ENCODE results near the gene GOLGB1.

The GOLGB1 gene

DNA sequence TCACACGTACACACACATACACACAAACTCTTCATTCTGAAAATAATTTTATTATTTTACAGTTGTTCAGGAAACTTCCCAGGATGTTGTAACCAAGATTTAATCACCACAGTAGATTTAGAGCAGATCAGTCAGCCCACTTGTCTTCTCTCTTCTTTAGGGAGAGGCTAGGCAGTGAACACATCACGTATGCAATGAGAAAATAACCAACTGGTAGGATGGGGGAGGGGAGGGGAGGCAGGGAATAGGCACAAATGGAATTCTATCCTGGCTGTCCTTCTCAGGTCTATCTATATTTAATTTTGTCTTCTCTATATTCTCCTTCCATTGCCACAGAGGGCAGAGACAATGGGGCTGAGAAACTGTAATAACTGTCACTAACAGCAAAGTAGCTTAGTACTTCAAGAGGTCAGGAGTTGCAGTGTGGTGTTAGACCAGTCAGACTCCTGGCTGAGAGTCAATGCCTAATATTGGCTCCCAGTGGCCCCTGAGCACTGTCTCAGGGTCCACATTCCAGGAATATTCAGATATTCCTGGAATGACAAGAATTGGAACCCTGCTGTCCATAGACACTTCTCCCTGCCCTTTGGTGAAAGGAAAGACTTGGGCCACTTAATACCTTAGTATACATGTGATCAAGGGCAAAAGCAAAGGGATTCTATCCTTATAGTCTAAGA lies 86.2 kb downstream of the GOLGB1 start (continued):
- TF ChIP-seq, protein P1, sequence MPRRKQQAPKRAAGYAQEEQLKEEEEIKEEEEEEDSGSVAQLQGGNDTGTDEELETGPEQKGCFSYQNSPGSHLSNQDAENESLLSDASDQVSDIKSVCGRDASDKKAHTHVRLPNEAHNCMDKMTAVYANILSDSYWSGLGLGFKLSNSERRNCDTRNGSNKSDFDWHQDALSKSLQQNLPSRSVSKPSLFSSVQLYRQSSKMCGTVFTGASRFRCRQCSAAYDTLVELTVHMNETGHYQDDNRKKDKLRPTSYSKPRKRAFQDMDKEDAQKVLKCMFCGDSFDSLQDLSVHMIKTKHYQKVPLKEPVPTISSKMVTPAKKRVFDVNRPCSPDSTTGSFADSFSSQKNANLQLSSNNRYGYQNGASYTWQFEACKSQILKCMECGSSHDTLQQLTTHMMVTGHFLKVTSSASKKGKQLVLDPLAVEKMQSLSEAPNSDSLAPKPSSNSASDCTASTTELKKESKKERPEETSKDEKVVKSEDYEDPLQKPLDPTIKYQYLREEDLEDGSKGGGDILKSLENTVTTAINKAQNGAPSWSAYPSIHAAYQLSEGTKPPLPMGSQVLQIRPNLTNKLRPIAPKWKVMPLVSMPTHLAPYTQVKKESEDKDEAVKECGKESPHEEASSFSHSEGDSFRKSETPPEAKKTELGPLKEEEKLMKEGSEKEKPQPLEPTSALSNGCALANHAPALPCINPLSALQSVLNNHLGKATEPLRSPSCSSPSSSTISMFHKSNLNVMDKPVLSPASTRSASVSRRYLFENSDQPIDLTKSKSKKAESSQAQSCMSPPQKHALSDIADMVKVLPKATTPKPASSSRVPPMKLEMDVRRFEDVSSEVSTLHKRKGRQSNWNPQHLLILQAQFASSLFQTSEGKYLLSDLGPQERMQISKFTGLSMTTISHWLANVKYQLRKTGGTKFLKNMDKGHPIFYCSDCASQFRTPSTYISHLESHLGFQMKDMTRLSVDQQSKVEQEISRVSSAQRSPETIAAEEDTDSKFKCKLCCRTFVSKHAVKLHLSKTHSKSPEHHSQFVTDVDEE (CRISPR knock-in tag; IDR thresholded peaks at IDR 0.05) = no peak
- no peak for TF ChIP-seq TOX (CRISPR knock-in tag; IDR thresholded peaks at IDR 0.05; ENCODE audit: borderline replicate concordance)

DNA sequence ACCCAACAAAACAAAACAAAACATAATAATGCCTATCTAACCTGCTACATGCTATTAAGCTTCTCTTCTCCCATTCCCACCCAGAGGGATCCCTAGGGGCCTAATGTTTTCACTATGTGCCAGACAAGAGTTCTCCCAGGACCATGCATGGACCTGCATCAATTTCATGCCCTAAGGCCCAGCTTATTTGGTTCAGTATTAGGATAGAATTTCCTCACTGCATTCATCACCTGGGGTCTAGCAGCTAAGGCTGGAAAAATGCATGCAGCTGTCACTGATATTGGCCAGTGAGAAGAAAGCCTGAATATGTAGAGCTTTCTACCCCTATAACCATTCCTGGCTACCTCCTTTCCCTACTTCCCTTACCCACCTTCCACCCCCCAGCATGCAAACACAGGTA lies 86.8 kb downstream of the GOLGB1 start:
- TF ChIP-seq GLIS3 (CRISPR knock-in tag; IDR thresholded peaks at IDR 0.05) (no peak), ZC3H10 (CRISPR knock-in tag; IDR thresholded peaks at IDR 0.05) (no peak), RARB (CRISPR knock-in tag; IDR thresholded peaks at IDR 0.05) (no peak), TCF4 (CRISPR knock-in tag; IDR thresholded peaks at IDR 0.05; ENCODE audit: borderline replicate concordance) (no peak)
- TF ChIP-seq, protein P2, sequence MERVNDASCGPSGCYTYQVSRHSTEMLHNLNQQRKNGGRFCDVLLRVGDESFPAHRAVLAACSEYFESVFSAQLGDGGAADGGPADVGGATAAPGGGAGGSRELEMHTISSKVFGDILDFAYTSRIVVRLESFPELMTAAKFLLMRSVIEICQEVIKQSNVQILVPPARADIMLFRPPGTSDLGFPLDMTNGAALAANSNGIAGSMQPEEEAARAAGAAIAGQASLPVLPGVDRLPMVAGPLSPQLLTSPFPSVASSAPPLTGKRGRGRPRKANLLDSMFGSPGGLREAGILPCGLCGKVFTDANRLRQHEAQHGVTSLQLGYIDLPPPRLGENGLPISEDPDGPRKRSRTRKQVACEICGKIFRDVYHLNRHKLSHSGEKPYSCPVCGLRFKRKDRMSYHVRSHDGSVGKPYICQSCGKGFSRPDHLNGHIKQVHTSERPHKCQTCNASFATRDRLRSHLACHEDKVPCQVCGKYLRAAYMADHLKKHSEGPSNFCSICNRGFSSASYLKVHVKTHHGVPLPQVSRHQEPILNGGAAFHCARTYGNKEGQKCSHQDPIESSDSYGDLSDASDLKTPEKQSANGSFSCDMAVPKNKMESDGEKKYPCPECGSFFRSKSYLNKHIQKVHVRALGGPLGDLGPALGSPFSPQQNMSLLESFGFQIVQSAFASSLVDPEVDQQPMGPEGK (CRISPR knock-in tag; IDR thresholded peaks at IDR 0.05; ENCODE audit: borderline replicate concordance) = no peak
- TF ChIP-seq, protein P3, sequence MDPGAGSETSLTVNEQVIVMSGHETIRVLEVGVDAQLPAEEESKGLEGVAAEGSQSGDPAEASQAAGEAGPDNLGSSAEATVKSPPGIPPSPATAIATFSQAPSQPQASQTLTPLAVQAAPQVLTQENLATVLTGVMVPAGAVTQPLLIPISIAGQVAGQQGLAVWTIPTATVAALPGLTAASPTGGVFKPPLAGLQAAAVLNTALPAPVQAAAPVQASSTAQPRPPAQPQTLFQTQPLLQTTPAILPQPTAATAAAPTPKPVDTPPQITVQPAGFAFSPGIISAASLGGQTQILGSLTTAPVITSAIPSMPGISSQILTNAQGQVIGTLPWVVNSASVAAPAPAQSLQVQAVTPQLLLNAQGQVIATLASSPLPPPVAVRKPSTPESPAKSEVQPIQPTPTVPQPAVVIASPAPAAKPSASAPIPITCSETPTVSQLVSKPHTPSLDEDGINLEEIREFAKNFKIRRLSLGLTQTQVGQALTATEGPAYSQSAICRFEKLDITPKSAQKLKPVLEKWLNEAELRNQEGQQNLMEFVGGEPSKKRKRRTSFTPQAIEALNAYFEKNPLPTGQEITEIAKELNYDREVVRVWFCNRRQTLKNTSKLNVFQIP (CRISPR knock-in tag; IDR thresholded peaks at IDR 0.05; ENCODE audit: borderline replicate concordance, low read depth) = no peak
- ATAC-seq = no peak

DNA sequence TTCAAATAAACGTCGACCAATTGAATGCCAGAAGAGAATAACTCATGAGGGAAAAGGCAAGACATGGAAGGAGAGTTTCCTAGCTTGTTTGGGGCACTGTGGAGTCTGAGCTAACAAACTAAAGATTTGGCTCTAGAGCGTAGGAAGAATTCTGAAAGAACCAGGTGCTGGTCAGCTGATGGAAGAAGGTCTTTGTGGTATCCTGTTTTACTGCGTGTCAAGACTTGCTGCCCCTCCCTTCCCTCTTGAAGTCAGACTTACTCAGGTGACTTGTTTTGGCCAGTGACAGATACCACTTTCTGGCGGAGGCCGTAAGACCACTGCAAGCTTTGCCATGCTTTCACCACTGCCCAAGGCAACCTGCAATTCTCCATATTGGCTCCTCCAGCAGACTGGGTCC lies 88.2 kb downstream of the GOLGB1 start:
- TF ChIP-seq, protein P2 (CRISPR knock-in tag; IDR thresholded peaks at IDR 0.05; ENCODE audit: borderline replicate concordance) = no peak
- TF ChIP-seq, protein P4, sequence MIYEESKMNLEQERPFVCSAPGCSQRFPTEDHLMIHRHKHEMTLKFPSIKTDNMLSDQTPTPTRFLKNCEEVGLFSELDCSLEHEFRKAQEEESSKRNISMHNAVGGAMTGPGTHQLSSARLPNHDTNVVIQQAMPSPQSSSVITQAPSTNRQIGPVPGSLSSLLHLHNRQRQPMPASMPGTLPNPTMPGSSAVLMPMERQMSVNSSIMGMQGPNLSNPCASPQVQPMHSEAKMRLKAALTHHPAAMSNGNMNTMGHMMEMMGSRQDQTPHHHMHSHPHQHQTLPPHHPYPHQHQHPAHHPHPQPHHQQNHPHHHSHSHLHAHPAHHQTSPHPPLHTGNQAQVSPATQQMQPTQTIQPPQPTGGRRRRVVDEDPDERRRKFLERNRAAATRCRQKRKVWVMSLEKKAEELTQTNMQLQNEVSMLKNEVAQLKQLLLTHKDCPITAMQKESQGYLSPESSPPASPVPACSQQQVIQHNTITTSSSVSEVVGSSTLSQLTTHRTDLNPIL (CRISPR knock-in tag; IDR thresholded peaks at IDR 0.05; ENCODE audit: low read depth) = no peak
- TF ChIP-seq, protein P5, sequence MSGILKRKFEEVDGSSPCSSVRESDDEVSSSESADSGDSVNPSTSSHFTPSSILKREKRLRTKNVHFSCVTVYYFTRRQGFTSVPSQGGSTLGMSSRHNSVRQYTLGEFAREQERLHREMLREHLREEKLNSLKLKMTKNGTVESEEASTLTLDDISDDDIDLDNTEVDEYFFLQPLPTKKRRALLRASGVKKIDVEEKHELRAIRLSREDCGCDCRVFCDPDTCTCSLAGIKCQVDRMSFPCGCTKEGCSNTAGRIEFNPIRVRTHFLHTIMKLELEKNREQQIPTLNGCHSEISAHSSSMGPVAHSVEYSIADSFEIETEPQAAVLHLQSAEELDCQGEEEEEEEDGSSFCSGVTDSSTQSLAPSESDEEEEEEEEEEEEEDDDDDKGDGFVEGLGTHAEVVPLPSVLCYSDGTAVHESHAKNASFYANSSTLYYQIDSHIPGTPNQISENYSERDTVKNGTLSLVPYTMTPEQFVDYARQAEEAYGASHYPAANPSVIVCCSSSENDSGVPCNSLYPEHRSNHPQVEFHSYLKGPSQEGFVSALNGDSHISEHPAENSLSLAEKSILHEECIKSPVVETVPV (CRISPR knock-in tag; IDR thresholded peaks at IDR 0.05) = no peak
- no peak for TF ChIP-seq GLIS3 (CRISPR knock-in tag; IDR thresholded peaks at IDR 0.05)
- TF ChIP-seq ZFP30 (CRISPR knock-in tag; IDR thresholded peaks at IDR 0.05) = no peak
- TF ChIP-seq ZC3H10 (CRISPR knock-in tag; IDR thresholded peaks at IDR 0.05) = no peak
- TF ChIP-seq, protein P3 (CRISPR knock-in tag; IDR thresholded peaks at IDR 0.05; ENCODE audit: borderline replicate concordance, low read depth) = no peak
- TF ChIP-seq ARNTL (CRISPR knock-in tag; IDR thresholded peaks at IDR 0.05; ENCODE audit: borderline replicate concordance, low read depth) = no peak
- no peak for TF ChIP-seq ZNF565 (CRISPR knock-in tag; conservative IDR thresholded peaks at IDR 0.05; ENCODE audit: low read depth)
- no peak for TF ChIP-seq TCF4 (CRISPR knock-in tag; IDR thresholded peaks at IDR 0.05; ENCODE audit: borderline replicate concordance)
- TF ChIP-seq OSR1 (CRISPR knock-in tag; IDR thresholded peaks at IDR 0.05) = no peak
- ATAC-seq = no peak
